ENCODE data around the gene GALNT9. TPM values are rescaled to one million over a fixed set of nuclear protein-coding genes. Genes with fewer than 3 reads are reported as not detected.
"Not testable (repeated sequence)": the region's sequence is repeated elsewhere in the genome, so short reads cannot be mapped to it uniquely, and the experiment has no call there.

Gene GALNT9
- total RNA-seq, 1 donor from 2014 or later = 0.08 TPM

GRCh38 chr12:132314516-132315233 lies 14.7 kb downstream of the GALNT9 start:
- DNase-seq (ENCODE audit: low read depth) = no peak

GRCh38 chr12:132314035-132314434 lies 15.4 kb downstream of the GALNT9 start:
- DNase-seq (ENCODE audit: low read depth) = no peak

- no peak for DNase-seq (ENCODE audit: low read depth)
Observed at GRCh38 chr12:132313182-132313581, 16.2 kb downstream of the GALNT9 start.

GRCh38 chr12:132312516-132312915 lies 16.9 kb downstream of the GALNT9 start:
- DNase-seq (ENCODE audit: low read depth) = no peak

- no peak for DNase-seq (ENCODE audit: low read depth)
Observed at GRCh38 chr12:132311201-132311915, 18.0 kb downstream of the GALNT9 start.

- DNase-seq (ENCODE audit: low read depth) = no peak
Observed at GRCh38 chr12:132310181-132311040, 19.0 kb downstream of the GALNT9 start.

- no peak for DNase-seq (ENCODE audit: low read depth)
Observed at GRCh38 chr12:132309596-132310086, 19.7 kb downstream of the GALNT9 start.

- no peak for DNase-seq (ENCODE audit: low read depth)
Observed at GRCh38 chr12:132308853-132309595, 20.4 kb downstream of the GALNT9 start.

- DNase-seq (ENCODE audit: low read depth) = no peak
Observed at GRCh38 chr12:132307976-132308852, 21.2 kb downstream of the GALNT9 start.

- DNase-seq (ENCODE audit: low read depth) = no peak
Observed at GRCh38 chr12:132306885-132307191, 22.6 kb downstream of the GALNT9 start.

GRCh38 chr12:132305991-132306884 lies 23.2 kb downstream of the GALNT9 start:
- no peak for DNase-seq (ENCODE audit: low read depth)

- DNase-seq (ENCODE audit: low read depth) = no peak
Observed at GRCh38 chr12:132305560-132305966, 23.8 kb downstream of the GALNT9 start.

- not testable (repeated sequence) for DNase-seq (ENCODE audit: low read depth)
Observed at GRCh38 chr12:132304866-132305265, 24.5 kb downstream of the GALNT9 start.

- DNase-seq (ENCODE audit: low read depth) = not testable (repeated sequence)
Observed at GRCh38 chr12:132303853-132304373, 25.5 kb downstream of the GALNT9 start.

- no peak for DNase-seq (ENCODE audit: low read depth)
Observed at GRCh38 chr12:132302466-132303358, 26.7 kb downstream of the GALNT9 start.

- DNase-seq (ENCODE audit: low read depth) = no peak
Observed at GRCh38 chr12:132300789-132301722, 28.3 kb downstream of the GALNT9 start.

GRCh38 chr12:132296063-132296462 lies 33.3 kb downstream of the GALNT9 start:
- DNase-seq (ENCODE audit: low read depth) = no peak
